ENCODE results near the gene EXOG.

EXOG gene

DNA sequence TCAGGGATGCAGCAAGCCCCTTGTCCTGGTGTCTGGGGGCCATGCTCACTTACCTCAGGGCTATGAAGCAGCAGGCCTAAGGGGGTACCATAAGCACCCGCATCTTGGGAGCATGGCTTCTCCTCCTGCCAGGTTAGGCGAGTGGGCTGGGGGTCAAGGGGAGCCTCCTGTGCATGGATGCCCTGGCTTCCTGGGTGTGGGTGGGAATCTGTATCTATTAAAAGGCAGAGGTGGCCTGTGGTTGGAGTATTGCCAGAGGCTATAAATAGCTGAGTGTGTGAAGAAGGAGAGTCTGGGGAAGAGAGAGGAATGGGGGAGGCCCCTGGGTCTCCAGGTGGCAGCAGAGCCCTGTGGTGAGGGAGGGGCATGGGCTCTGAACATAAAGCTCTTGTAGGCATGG is 22.9 kb upstream of the EXOG start:
- DNase-seq: no peak

DNA sequence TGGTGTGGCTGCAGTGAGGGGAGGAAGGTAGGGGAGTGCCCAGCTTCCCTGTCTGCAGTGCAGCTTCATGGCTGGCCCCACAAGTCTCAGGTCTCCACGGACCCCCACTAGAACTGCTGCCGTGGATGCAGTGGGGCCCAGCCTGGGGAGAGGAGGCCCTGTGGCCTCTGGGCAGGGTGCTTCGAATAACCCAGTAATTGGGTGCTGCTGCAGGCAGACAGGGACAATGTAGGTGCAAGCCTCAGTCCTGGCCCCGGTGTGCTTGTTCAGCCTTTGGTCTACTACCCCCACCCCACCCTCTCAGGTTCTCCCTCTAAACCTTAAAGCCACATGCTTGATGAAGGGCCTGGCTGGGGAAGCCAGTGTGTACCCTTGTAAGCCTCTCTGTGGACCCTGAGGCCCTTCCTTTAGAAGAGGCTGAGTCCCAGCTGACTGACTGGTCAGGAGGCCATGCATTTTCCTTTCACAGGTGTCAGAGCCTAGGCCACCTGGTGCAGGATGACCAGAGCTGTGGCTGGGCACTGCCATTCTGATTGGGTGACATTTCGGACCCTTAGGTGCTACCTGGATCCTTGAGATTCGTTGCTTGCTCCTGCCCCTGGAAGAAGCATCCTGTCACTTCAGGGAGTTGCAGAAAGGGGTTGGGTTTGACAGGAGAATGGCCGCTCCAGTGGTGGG is 21.1 kb upstream of the EXOG start:
- DNase-seq: no peak

DNA sequence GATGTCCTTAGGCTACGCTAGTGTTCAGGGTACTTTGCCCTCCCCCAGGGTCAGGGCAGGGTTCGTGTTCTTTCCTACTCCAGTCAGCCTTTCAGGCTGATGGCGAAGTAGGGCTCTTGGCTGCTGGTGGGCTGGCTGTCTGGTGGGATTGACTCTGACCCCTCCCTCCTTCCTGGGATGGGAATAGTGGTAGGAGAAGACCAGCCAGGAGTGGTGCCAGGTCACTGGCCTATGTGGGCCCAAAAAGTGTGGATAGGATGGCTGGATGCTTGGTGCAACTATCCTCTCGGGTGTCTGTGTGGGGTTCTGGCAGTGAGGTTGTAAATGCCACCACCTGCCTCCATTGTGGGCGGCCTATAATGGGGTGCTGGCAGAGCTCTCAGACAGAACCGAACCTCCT is 20.4 kb upstream of the EXOG start:
- DNase-seq: no peak

DNA sequence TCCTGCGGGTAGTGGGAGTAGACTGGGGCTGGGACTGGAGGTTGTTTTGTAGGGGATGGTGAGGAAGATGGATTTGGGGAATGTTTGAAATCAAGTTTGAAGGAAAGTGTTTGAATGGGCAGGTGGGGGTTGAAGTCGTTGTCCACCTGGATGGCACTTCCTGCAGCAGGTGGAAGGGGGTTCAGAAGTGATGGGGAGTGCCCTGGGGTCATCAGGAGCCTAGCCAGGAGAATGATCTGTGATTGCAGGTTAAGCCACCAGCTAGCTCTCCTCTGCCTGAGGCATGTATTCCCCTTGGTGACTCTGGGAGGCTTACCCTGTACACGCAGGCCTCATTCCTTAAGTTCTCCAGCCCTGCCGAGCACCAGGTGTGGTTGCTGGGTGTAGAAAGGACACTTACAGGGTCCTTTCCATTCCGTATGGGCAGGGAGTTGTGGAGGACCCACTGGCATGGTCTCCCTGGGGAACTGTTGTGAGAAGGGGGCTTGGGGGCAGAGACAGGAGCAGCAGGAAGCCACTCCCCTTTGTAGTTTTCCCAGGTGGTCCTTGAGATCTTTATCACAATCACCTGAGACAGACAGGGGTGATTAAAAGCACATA is 19.9 kb upstream of the EXOG start:
- DNase-seq: no peak

DNA sequence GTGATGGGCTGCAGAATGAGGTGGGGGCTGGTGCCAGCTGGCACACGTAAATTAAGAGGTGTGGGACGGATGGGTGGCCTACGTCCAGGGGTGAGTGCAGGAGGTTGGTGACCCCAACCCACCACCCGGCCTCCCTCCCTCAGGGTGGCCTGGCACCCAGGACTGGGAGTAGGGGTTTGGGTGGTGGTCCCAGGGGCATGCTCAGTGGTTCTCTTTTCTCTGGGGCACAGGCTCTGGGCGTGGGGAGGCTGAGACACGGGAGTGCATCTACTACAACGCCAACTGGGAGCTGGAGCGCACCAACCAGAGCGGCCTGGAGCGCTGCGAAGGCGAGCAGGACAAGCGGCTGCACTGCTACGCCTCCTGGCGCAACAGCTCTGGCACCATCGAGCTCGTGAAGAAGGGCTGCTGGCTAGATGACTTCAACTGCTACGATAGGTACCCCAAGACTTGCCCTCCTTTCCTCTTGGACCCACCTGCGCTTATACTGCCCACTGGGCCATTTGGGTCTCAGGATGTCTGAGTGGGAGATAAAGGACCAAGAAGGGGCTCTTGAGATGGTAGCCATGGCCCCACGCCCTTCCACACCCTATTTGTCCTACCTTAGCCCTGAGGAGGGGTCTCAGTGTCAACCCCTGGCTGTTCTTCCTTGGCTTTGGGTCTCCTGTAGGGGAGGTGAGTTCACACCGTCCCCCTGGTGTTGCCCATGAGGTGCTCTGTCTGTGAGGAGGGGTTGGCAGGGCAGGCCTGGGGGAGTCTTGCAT is 18.9 kb upstream of the EXOG start:
- DNase-seq: no peak

DNA sequence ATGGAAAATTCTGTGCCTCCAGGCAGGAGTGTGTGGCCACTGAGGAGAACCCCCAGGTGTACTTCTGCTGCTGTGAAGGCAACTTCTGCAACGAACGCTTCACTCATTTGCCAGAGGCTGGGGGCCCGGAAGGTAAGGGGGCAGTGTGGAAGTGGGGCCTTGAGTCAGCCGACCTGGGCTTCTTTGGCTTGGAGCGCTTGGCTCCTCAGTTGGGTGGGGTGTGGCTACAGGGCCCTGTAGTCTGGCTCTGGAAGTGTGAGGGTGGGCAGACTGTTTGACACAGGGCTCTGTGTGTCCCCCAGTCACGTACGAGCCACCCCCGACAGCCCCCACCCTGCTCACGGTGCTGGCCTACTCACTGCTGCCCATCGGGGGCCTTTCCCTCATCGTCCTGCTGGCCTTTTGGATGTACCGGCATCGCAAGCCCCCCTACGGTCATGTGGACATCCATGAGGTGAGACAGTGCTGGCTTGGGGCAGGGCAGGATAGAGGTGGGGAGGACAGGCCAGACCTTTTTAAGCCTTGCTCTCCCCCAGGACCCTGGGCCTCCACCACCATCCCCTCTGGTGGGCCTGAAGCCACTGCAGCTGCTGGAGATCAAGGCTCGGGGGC is 18.2 kb upstream of the EXOG start:
- no peak for DNase-seq

DNA sequence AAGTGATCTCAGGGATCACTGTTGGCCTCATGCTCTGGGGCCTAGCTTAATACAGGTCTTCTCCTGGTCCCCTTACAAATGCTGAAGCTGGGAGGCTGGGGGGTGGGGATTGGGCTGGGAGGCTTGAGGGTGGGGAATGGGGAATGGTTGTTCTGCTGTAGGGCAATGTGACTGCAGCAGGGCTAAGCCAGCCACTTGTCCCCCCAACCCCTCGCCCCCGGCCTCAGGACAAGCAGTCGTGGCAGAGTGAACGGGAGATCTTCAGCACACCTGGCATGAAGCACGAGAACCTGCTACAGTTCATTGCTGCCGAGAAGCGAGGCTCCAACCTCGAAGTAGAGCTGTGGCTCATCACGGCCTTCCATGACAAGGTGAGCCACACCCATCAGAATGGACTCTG is 17.2 kb upstream of the EXOG start:
- no peak for DNase-seq

DNA sequence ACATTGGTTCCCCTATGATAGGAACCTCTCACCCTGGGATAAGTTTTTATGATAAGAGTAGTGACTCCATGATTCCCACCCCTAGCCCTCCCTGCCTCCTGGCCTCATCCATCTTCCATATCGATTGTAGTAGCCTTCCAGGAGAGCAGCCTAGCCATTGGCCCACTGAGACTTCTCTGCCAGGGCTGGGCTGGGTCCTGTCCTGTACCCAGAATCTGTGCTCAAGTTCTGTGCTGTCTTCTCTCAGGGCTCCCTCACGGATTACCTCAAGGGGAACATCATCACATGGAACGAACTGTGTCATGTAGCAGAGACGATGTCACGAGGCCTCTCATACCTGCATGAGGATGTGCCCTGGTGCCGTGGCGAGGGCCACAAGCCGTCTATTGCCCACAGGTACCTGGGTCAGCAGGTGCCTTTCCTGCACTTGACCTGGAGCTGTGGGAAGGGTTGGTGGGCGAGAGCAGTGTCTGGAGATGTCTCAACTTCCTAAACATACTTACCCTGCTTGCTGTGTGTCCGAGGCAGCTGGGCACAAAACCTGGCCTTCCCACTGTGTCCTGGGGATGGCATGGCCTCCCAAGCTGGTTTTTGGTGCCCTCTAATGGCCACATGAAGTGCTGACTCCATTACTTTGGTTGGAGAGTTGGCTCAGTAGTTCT is 16.6 kb upstream of the EXOG start:
- DNase-seq: no peak

DNA sequence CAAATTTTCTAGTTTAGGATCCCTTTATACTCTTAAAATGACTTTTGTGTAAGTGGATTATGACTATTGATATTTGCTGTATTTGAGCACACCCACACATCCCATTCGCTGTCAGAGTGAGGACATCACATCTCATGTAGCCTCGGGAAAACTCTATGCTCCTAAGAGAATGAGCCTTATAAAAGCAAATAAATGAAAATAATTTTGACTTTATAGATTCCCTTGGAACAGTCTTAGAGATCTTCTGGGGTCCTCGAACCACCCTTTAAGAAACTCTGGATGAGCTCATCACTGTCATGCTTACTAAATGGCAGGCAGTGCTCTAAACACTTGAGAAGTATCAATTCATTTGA is 16.1 kb upstream of the EXOG start:
- DNase-seq: no peak

DNA sequence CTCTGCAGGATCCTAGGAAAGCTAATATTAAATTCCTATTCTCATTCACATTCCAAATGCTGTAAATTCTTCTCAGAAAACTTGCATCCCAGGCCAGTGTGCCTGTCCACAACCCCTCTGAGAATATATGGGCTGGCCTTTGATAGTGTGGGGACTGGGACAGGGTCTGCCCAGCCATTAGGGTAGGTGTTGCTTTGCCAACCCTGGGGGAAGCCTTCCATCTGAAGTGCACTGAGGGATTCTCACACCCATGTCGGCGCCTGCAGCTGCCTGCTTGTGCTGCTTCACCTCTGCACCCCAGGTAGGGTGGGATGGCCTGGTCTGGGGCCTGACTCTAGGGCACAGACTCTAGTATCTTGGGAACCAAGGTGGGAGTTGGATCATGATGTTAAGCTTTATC is 15.2 kb upstream of the EXOG start:
- DNase-seq: no peak

DNA sequence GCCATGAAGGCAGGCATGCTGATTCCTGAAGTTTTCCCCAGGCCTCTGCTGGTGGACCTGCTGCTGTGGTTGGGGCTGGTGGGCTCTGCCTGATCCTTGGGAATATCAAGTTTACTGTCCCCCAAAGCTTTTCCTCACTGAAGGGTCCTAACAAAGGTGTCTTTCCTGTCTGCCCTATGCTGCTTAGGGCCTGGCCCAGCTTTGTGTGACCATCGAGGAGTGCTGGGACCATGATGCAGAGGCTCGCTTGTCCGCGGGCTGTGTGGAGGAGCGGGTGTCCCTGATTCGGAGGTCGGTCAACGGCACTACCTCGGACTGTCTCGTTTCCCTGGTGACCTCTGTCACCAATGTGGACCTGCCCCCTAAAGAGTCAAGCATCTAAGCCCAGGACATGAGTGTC is 13.2 kb upstream of the EXOG start:
- no peak for DNase-seq

DNA sequence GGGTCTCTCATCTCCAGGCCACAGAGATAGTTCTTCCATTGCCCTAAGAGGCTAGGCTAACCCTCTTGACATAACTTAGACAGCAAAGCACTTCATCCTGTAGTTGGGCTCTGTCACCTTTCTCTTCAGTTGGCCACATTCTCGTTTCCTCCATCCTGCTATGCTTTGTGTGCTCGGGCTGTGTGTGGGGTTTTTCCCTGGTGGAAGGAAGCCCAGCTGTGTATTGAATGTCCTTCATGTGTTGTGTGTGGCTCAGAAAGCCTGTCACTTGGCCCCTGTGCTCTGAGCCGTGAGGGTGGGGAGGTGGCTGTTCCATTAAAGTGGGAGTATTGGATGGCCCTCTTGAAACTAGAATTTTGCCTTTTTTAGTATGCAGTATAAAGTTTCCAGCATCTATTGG is 8.8 kb upstream of the EXOG start:
- DNase-seq: no peak

DNA sequence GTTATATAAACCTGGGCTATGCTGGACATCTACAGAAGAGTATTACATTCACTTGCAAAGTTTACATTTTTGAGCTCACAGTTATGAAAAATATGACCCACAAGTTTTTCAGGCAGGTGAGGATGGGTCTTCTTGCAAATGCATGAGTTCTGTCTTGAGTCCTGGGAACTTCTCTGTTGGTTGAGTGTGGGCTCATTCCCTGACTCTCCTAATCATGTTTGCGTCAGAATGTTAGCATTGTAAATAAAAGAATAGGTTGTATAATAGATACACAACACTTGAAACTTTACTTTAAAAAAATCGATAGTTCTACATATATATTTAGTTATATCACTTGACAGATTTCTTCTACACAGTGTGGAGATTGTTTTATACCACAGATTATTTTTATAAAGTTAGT is 7.2 kb upstream of the EXOG start:
- DNase-seq: no peak

DNA sequence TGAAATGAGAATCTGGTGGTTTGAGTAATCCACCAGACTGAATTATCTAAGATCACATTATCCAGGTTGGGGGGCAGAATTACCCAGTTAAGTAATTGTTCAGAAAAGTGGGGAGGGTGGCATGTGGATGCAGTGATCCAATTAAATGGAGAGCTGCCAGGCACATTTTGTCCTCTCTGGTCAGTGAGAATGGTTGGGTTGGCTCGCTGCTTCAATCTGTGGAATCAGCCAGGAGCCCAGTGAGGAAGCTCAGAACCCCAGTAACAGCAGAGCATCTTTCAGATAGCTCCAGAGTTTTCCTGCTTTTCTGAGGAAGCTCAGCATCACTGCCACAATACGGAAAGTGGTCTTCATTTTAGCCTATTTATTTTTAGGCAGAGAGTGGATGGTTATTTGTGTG is 6.4 kb upstream of the EXOG start:
- DNase-seq: peak; percentile 1

DNA sequence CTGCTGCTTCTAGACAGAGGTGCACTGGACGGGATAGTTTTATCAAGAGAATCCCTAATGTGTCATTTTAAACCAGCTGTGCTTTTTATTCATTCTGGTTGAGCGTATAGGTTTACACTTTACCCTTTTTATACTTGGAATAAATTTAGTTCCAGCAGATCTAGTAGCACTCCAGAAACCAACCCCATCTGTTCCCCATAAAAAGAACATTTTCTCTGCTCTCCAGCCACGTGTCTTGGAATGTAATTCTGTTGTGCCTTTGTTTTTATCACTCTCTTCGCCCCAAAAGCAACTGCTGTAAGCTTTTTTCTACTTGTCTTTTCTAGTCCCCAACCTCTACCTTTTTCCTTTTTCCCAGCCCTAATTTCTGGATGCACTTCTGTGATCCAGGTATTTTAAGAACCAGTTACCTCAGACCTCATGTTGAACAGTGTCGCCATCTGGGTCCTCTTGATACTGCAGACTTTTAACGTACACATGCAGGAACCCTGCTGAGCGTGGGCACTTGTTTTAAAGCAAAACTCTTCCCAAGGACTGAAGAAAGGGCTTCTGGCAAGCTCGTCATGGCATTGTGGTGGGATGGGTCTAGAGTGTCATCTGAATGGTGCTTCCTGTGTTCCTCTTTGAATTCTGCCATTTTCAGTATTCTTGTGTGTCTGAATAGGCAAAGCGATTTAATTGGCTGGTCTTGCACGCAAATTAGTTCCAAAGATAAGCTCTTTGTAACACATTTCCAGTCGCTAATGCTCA is 5.7 kb upstream of the EXOG start:
- DNase-seq: peak; percentile 85

DNA sequence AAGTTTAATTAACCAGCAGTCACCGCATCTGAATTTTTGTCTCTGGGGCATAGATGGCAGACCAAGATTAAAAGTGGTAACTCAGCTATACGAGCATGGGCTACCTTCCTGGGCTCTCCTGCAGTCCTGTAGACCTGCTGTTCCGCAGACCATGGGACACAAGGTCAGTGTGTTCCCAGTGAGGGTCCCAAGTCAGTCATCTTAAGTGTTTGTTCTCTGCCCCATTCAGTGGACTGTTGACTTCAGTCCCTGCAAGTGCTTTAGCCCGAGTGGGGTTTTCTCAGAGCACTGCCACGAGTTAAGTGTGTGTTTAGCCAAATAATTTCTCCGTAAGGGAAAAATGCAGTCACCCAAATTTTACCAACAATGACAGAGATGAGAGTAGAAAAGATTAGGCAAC is 4.9 kb upstream of the EXOG start:
- DNase-seq: no peak

DNA sequence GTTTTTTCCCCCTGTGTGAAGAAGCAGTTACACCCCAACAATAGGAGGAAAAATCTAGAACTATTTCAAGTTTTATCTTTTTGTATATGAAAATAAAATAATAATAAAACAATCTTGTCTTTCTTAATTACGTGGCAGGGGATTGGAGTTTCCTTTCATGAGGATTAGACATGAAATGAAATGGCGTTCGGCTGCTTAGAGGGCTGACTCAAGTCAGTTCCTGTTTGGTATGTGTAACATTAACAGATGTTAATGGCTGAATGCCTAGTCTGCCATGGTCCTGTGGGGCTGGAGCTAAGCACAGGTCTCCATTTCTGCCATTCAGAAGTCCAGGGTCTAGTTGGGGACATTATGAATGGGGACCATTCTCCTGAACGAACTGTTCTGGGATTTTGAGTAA is 3.1 kb upstream of the EXOG start:
- no peak for DNase-seq

DNA sequence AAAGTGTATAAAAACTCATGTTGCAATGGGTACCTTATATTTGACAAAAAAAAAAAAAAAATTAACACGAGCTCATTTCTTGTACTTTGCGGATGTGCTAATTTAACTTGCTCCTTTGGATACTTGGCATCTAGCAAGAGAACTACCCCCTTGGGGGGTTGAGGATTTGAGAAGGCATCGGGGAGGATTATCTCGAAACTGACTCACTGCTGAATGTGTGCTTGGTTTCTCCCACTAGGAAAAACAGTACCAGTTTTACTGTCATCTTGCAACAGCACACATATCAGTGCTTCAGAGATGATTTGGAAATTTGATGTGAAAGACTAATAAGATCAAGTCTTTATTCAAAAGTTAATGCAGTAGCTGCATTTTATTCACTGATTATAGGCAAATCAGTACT is 891 bp downstream of the EXOG start:
- peak; percentile 2 for DNase-seq

DNA sequence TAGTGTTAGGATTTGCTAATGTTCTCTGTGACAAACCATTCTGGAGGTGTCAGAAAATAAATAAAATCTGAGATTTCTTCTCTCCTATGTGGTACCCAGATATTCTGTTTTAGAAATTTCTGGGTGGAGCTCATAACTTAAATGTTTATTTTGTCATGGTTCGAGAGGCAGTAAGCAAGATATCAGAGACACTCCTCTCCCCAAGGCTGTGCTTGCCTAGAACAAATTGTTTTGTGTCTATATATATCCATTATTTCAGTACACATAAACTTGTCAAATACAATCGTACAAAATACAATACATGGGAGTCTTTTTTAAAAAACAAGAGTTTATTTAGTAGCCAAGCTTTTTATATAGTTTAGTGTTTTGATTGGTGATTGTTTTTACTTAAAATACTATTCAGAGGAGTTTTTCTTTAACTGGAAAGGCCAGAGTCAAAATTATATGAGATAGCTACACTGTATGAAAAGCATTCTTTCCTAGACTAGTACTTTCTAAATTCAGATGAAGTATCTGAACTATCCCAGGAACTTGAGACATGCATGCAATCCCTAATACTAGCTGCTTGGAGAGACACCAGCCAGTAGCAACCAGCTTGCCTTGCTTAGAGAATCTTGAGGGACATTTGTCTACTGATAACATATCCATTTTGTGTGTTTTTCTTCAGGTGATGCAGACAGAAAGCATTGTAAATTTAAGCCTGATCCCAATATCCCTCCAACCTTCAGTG is 4.7 kb downstream of the EXOG start:
- DNase-seq: no peak

DNA sequence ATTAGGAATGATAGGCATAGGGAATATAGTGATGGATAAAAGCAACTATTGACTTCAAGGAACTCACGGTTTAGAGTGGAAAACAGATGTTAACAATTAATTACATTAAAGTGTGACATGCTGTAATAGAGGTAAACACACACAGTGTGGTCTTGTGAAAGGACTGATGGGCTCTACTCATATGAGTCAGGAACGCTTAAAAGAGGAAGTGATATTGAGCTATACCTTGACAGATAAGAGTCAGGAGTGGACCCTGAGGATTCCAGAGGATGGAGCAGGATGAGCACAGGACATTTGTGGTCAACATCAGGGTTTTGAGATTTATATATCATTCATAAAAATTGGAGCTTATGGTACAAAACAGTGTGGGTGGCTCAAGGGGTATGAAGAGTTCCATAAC is 11.0 kb downstream of the EXOG start:
- DNase-seq: no peak

DNA sequence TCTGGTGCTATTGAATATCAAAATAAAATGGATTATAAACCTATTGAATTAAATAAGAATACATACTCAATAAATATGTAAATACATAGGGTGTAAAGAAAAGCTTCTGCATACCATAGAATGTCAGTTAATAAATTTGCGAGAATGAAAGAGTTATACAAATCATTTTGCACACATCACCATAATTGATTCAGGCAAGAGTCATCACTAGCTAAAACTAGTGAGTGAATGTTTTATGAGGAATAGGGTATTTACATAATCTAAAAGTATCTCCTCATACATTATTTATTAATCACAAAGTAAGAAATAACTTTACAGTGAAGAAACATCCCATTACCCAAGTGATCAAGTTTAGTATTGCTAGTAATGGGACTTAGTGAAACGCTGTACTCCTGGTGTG is 13.6 kb downstream of the EXOG start:
- DNase-seq: no peak

DNA sequence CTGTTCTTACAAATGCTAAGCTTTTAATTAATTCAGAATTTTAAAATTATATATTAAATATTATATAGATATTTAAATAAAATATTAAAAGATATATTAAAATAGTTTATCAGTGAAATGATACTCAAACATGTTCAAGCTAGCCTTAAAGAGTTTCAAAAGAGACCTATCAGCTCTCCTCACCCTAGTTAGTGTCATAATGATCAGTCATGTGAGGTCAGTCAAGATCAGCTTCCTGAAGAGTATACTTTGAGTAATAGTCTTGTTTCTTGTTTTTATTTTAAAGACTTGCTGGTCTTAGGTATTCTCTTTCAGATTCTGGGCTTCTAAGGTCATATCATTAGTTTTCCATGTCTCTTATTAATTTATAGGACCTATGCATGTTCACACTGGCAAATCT is 14.5 kb downstream of the EXOG start:
- no peak for DNase-seq
